Adrenal gland (tissue), 12 donors: ENCODE results near the gene PGA4. TPM values are rescaled to one million over a fixed set of nuclear protein-coding genes. Genes with fewer than 3 reads are reported as not detected.

Source experiments
- DNase-seq, 7 donors: peaks; one replicate each; pipeline ENCODE4 v3.0.0-alpha.2; 2019 to 2020
- H3K27ac ChIP-seq, 5 donors: fragments of 200-600 bp; sonication (generic) in 4 of 5; 1 replicate in 3 of 5; 2 replicates in 2 of 5; pipeline versions ENCODE4 v1.5.1 to v1.8.0; 2016 to 2020; ENCODE audit warnings: mild to moderate bottlenecking in 1 of 5
- H3K27me3 ChIP-seq: fragments of 200-600 bp; 2 replicates; pipeline ENCODE4 v1.8.0; 2021
- H3K36me3 ChIP-seq, 2 donors: fragments of 200-600 bp; replicated peaks in 1 of 2; 1 replicate in 1 of 2; 2 replicates in 1 of 2; pipeline versions ENCODE4 v1.5.1 to v1.8.0; 2018 to 2022
- H3K4me1 ChIP-seq, 2 donors: fragments of 200-600 bp; replicated peaks in 1 of 2; 1 replicate in 1 of 2; 2 replicates in 1 of 2; pipeline versions ENCODE4 v1.5.1 to v1.8.0; 2018 to 2021
- H3K4me3 ChIP-seq, 4 donors: fragments of 200-600 bp; sonication (generic) in 3 of 4; one replicate each; pipeline ENCODE4 v1.5.1; 2016 to 2018
- H3K9me3 ChIP-seq, 3 donors: fragments of 200-600 bp; sonication (generic) in 1 of 3; replicated peaks in 1 of 3; 1 replicate in 2 of 3; 2 replicates in 1 of 3; pipeline versions ENCODE4 v1.5.1 to v1.8.0; 2016 to 2021
- CTCF ChIP-seq, 6 experiments: fragments of 450-650 bp in 4 of 6; fragments of 200-600 bp in 2 of 6; sonication (generic) in 1 of 6; IDR thresholded peaks; 1 replicate in 5 of 6; 2 replicates in 1 of 6; pipeline versions ENCODE4 v1.5.1 to v1.8.0; 2016 to 2021; ENCODE audit warnings: antibody characterized with exemption in 6 of 6, mild to moderate bottlenecking in 2 of 6, moderate library complexity in 1 of 6
- POLR2A ChIP-seq, 2 donors: fragments of 450-650 bp; IDR thresholded peaks; one replicate each; pipeline ENCODE4 v1.6.1; 2017; ENCODE audit warnings: antibody characterized with exemption in 2 of 2, mild to moderate bottlenecking in 2 of 2, moderate library complexity in 1 of 2
- WGBS, 4 donors: extraction: QIAGEN DNeasy Blood & Tissue Kit in 2 of 4; methylation state at CpG; one replicate each; pipeline versions ENCODE4 v1.1.5 to v1.1.7; 2013 to 2017; 5-methylcytosine and 5-hydroxymethylcytosine counted together
- intact Hi-C, 2 donors: fragments of 100-400 bp; cut with DNase I; formaldehyde crosslinking; loops; one replicate each; pipeline versions ENCODE4 v1.14.1 to v1.15.0; 2022 to 2023
- polyA plus RNA-seq, 3 donors: library from polyadenylated mRNA; stranded (reverse); fragments of 200-250 nt in 2 of 3; fragments of 350-450 nt in 1 of 3; fragmentation: Illumina TruSeq in 1 of 3; extraction: RNeasy Lipid Tissue Mini Kit (QIAGEN cat#74804) in 1 of 3; gene quantifications; one replicate each; pipeline ENCODE4 v1.2.3, GENCODE V29; 2013 to 2014
- total RNA-seq, 9 donors: library from RNA; depleted of rRNA in 4 of 9; stranded (reverse); fragments of >200 nt in 4 of 9; fragments of 120-200 nt in 1 of 9; fragmentation: NEBNext Ultra II Directional in 1 of 9; extraction: Animal tissue kit (Norgen Biotek cat#: 25700) in 1 of 9; gene quantifications; one replicate each; pipeline versions ENCODE4 v1.1.0 to v1.2.4, GENCODE V29; 2013 to 2023
- donor health status: healthy with polysubstance abuse.
- donor health status: Bipolar disorder and iron deficiency.
- donor health status: DM: yes; HTN: yes; CAD: no.
- donor health status: DM: no; HTN: no; CAD: no.
- donor health status: DM: no; HTN: no; CAD: no.
- donor health status: DM: yes; HTN: yes; CAD: no.

The PGA4 gene
- total and polyA plus RNA-seq, 12 donors = 0.42 to 6.8 (median 1.2) TPM; not detected in 2

GRCh38 chr11:61264371-61264770, 42.2 kb downstream of the PGA4 start:
- no peak for TF ChIP-seq POLR2A (IDR thresholded peaks at IDR 0.05)
- no peak for TF ChIP-seq CTCF (IDR thresholded peaks at IDR 0.05)
- intact Hi-C loops = no loop called here
- no peaks in the 10 kb centered on the region for H3K9me3 ChIP-seq
- H3K27me3 ChIP-seq = no peaks in the 10 kb centered on the region
- 91 to 98% (median 95%) methylated on average over 6 of the region's 6 CpGs for WGBS, 4 donors
- H3K27ac ChIP-seq = no peak overlapping the region
- no peaks in the 10 kb centered on the region for H3K4me1 ChIP-seq
- no peaks in the 10 kb centered on the region for H3K36me3 ChIP-seq
- no peak for DNase-seq
- H3K4me3 ChIP-seq = no peak overlapping the region

GRCh38 chr11:61264795-61265194, 42.6 kb downstream of the PGA4 start:
- no peaks in the 10 kb centered on the region for H3K36me3 ChIP-seq
- no peaks in the 10 kb centered on the region for H3K27me3 ChIP-seq
- no peak for DNase-seq
- H3K27ac ChIP-seq = no peak overlapping the region
- intact Hi-C loops = no loop called here
- H3K4me1 ChIP-seq = no peaks in the 10 kb centered on the region
- H3K4me3 ChIP-seq = no peak overlapping the region
- 92 to 94% (median 94%) methylated on average over 12 to 14 of the region's 14 CpGs for WGBS, 4 donors
- TF ChIP-seq POLR2A (IDR thresholded peaks at IDR 0.05) = no peak
- H3K9me3 ChIP-seq = no peaks in the 10 kb centered on the region

GRCh38 chr11:61265357-61265756, 43.2 kb downstream of the PGA4 start:
- H3K36me3 ChIP-seq = no peaks in the 10 kb centered on the region
- 84 to 98% (median 91%) methylated on average over 8 to 14 of the region's 14 CpGs for WGBS, 4 donors
- TF ChIP-seq POLR2A (IDR thresholded peaks at IDR 0.05) (no peak), CTCF (IDR thresholded peaks at IDR 0.05) (no peak)
- no peaks in the 10 kb centered on the region for H3K27me3 ChIP-seq
- intact Hi-C loops = no loop called here
- DNase-seq = no peak
- H3K4me3 ChIP-seq = no peak overlapping the region
- H3K27ac ChIP-seq = no peak overlapping the region
- no peaks in the 10 kb centered on the region for H3K9me3 ChIP-seq
- H3K4me1 ChIP-seq = no peaks in the 10 kb centered on the region

GRCh38 chr11:61266602-61267001, 44.5 kb downstream of the PGA4 start:
- 88 to 96% (median 89%) methylated on average over 4 of the region's 4 CpGs for WGBS, 4 donors
- intact Hi-C loops = no loop called here

More at GRCh38 chr11:61266602-61267001, 44.5 kb downstream of the PGA4 start:
- Histone ChIP-seq H3K27me3 (no peaks in the 10 kb centered on the region), H3K36me3 (no peaks in the 10 kb centered on the region), H3K27ac (no peak overlapping the region), H3K9me3 (no peaks in the 10 kb centered on the region), H3K4me3 (no peak overlapping the region), H3K4me1 (no peaks in the 10 kb centered on the region)
- no peak for TF ChIP-seq POLR2A (IDR thresholded peaks at IDR 0.05)
- no peak for TF ChIP-seq CTCF (IDR thresholded peaks at IDR 0.05)
- no peak for DNase-seq
